GM19043 (cell line): ENCODE measurements around the gene GYS2.

Experiments
- ATAC-seq: cut with Tn5 transposase; IDR thresholded peaks from one replicate; pipeline ENCODE4 v1.9.1; 2021; ENCODE audit warnings: low read depth; ENCODE audit not compliant: unreplicated experiment

The GYS2 gene

DNA sequence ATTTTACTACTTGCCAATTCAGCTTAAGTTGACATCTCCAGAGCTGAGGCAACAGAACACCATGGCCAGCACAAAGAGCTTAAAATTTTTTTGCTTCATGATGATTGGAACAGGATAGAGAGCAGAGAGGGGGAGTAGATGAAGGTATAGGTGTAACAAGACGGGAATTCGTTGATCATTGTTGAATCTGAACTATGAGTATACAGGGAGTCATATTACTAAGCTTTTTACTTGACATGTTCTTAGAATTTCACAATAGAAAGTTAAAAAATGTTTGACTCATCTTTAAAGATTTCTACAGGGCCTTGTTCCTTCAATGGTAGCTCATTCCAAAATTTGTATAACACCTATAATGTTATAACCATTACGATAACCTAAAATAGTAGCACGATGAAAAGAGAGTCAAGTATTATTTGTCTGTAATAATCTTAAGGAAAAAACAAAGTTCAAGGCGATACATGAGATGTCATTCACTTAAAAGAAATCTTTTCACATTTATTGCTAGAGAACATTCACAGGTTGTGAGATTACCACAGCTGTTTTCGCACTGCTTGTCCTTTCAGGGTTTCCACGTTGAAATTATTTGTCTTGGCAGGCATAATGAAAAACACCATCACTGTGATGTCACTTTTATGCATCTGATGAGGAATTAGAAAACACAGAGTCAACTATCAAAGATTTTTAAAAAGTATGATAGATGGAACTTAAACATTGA, 44.6 kb downstream of the GYS2 start:
- no peak for ATAC-seq

DNA sequence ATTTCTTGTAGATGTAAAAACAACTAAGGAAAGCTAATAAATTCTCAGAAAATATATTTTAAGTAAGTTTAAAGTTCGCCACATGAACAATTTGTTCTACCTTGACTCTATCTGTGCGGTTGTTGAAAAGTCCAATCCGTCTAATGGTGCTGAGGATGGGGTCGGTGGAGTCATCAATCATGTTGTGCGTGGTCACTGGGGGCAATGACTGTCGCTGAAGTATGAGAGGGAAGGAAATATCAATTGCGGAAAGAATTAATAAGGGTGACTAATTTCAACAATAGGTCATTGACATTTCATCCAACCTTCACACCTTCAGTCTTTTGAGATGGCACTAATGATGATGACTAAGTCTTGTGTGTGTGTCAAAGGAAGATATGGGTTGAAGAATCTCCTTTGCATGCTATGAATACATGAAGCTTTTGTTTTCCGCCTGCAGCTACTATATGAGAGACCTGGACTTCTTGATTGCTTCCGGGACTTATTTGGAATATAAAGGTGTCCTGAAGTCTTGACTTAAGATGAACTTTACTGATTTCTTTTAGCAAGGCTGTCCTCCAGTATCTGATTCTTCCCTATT, 46.5 kb downstream of the GYS2 start:
- ATAC-seq: no peak

DNA sequence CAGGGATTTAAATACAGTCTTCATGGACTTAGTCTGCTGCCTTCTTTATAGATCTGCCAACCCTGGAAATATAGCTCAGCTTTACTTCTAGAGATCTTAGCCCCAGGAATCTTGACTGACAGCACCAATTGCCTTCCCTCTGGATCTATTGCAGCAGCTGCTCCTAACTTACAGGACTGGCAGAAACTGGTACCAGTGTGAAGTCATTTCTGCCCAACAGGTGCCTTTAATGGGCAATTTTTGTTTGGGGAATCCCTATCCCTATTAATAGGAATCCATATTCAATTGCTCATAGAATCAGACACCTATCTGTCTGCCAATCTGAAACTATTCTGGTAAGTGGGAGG, 51.3 kb downstream of the GYS2 start:
- no peak for ATAC-seq

DNA sequence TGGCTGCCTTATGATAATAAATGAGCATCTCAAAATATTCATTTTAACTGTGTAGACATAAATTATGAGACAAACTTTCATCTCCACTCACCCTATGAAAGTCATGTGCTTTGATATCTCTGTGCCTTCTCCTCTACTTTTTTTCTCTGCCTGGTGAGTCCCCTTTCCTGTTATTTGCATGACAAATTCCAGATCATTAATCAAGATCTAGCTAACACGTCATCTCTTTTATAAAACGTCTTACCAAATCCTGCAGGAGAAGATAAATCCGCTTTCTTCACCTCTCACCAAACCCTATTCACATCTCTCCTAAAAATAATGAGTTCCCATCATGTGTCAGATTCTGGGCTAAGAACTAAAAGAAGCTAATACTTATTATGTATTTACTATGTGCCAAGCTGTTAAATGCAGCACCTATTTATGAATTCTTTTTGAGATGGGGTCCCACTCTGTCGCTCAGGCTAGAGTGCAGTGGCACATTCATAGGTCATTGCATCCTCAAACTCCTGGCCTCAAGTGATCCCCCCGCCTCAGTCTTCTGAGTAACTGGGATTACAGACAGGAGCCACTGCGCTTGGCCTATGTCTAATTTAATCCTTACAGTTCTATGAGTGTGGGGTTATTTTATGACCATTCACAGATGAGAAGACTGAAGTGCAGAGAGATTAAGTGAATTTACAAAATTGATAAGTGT, 51.9 kb downstream of the GYS2 start:
- ATAC-seq: no peak

DNA sequence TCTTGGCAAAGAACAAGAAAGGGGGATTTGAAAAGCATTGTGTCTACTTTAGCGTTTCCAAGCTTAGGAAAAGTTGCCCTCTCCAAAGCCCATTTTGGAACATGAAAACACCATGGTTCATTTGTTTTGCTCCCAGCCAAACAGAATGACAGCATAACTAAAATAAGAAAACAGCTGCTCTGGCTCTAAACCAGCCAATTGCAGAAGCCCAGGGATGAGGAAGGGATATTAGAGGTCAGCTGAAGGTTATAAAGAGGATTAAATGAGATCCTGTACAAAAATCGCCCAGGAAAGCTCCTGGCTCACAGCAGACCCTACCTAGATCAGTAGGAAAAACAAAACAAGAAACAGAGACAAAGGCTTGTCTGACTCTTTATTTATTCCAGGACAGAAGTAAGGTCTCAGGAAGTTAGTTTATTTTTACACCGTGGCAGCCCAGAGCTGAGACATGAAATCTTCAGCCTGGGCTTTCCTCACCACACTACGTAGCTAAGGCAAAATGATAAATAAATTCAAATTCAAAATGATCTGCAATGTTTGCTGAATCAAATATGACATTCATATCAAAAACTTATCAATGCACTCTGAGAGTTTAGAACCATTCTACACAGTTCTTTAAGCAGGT, 52.7 kb downstream of the GYS2 start:
- ATAC-seq: no peak

DNA sequence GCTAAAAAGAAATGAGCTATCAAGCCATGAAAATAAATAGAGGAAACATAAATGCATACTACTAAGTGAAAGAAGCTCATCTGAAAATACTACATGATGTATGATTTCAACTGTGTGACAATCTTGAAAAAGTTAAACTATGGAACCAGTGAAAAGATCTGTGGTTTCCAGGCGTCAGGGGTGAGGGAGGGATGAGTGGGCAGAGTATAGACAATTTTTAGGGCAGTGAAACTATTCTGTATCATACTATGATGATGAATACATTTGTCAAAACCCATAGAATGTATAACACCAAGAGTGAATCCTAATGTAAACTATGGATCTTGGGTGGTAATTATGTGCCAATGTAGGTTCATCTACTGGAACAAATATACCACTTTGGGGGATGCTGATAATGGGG, 57.2 kb downstream of the GYS2 start:
- ATAC-seq: no peak

DNA sequence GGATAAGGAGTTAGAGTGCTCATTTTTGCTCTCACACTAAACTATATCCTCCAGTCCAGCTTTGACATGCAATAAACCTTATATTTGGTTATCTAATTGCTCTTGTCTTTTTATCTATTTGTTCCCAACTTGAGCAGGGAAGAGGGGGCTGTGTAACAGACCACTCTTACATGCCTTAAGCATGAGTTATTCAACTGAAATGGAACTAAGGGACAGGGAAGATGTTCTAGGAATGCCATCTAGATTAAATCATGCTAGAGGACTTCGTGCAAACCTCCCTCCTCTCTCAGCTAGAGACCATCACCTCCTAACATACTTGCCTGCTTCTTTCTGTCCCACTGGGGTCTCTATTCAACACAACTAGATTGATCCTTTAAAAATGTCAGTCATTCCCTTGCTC, 57.9 kb downstream of the GYS2 start:
- no peak for ATAC-seq

DNA sequence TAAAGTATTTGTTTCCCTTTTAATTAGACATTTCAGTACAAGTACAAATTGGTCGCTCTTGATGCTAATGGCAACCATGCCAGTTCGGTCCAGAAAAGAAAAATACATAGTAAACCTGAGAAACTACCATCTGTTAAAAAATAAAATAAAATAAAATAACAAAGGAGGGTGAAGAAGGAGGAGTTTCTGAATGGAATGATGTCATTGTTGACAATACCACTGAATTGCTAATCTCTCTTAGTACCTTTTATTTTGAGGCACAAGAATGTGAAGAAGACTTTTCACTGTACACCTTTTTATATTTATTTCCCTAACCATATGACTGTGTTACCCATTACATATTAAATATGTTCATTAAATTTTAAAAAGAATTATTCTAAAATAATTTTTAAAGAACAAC, 59.1 kb downstream of the GYS2 start:
- no peak for ATAC-seq

DNA sequence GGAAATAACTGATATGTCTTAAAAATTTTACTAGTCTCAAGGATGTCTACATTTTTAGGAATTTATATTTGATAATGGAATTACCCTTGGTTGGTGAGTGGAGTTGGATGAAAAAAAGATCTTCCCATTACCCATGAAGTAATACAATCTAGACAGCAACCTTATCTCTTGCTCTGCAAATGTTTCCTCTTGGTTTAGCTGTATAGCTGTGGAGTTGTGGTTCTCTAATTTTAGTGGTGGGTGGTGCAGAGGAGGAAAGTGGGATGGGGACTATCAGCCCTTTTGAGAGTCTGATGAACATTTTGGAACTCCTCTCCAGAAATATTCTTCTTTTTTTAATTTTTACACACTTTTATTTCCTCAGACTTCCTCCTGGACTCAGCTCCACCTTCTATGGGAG, 61.5 kb downstream of the GYS2 start:
- ATAC-seq: no peak

DNA sequence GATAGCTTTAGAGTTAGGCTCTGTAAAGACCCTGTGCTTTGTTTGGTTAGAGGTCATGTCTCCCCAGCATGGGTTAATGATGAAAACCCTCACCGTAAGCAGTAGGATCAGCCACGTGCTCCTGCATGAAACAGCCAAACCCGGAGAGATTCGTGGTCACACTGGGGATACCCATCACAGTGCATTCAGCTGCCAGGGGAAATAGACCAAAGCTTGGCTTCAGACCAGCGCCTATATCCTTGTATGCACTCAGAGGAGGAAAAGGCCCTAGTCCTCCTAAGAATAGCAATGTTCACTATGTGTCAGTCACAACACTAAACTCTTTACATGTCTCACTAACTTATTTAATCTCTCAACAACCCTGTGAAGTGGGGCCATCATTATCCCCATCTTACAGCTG, 62.2 kb downstream of the GYS2 start:
- ATAC-seq: no peak

DNA sequence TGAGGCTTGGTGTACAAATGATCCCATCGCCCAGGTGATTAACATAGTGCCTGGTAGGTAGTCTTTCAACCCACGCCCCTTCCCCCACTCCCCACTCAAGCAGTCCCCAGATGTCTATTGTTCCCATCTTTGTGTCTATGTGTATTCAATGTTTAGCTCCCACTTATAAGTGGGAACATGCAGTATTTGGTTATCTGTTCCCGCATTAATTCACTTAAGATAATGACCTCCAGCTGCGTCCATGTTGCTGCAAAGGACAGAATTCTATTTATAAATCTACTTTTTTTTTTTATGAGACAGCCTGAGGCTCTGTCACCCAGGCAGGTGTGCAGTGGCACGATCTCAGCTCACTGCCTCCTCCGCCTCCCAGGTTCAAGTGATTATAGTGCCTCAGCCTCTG, 62.9 kb downstream of the GYS2 start:
- no peak for ATAC-seq

DNA sequence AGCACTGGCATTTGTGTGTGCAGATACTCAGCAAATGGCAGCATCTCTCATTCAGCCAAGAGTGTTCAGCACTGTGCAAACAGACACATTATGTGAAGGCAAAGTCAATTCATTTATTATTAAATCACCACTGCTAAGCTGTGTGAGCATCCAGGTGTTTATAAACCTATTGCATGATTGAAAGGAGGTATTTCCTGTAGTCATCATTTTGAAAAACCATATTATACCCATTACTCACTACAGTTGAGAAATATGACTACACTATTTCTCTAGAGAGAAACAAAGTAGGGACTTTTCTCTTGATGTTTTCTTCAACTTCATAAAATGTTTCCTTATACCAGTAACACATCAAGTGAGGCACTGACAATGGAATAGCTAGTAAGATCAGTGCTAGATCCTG, 64.8 kb downstream of the GYS2 start:
- no peak for ATAC-seq

DNA sequence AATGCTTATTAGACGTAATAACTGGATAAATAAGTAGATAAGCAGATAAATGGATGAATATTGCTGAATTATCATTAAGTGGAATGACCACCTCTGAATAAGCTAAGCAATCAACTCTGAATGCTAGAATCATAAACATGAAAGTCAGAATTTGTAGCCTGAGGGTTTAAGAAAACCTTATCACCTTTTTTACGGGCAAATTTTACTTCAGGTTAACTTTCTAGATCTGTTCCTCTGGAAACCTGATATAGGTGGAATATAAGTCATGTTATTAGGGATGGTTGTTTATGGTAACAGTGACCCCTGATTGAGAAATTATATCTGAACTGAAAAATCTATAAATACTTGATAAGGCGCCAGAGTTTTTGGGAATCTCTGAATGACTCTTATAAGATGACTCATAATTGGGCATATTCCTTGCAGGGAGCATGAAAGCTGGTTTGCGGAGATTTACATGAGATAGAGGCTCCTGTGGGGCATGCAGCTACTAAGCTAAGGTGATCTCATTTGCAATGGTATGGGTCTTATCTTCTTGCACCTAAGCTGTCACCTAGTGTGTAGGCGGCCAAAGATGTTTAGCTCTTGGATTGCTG, 66.5 kb downstream of the GYS2 start:
- ATAC-seq: no peak

DNA sequence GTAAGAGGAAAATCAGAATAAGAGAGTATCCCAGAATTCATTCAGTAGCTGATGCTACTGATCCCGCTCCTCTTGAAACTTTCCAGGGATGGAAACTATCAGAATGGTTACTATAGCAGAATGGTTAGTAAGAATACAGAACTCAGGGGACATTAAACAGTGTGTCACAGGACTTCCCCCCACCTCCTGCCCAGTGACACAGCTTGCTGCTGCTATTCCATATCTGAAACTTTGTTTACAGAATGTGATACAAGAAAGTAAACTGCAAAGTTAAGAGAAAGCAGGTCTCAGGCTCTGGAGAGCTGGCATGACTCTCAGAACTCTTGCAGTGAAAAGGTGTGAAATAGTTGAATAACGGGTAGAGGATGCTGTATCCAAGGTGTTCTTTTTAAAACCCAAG, 75.2 kb downstream of the GYS2 start:
- no peak for ATAC-seq

DNA sequence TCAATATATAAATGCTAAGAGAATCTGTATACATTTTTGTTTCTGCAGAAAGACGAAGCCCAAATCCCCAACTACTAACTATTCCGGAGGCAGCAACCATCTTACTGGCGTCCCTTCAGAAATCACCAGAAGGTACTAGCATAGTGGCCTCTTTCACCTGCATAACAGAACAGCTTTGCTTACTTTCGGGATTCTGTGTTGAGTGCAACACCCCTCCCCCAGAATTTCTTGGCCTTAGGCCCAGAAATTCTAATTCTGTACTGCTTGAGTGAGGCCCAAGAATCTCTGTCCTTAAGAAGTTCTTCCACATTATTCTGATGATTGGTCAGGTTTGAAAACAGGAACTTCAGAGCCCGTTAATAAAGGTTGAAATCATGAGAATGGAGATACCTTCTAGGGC, 75.7 kb downstream of the GYS2 start:
- no peak for ATAC-seq

DNA sequence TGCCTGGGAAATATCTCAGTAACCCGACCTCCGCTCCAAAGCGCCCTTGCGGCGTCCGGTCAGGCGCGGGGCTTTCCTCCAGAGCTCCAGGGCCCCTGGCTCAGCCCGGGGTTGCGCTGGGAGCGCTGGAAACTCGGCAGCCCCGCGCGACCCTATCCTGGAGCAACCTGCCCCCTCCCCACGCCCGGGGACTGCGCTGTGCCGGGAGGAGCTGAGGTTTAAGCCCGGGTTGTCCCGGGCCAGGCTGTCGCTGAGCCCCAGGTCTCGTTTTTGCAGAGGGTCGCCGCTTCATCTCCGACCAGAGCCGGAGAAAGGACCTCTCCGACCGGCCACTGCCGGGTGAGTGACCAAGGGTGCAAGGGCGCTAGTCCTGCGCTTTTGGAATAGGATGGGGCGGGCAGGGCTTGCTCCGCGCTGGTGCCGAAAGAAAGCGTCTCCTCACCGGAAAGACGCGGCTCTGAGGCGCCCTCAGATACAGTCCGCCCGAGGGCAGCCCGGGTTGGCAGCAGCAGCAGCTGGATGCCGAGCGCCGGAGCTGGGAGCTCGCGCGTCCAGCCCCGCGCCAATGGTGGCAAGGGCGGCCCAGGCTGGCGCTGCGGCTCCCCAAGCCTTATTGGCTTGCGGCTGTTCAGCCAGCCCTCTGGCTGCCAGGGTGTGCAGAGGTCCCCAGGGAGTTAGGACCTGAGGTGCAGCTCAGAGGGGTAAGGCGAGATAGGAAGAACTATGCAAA, 77.0 kb downstream of the GYS2 start:
- peak; percentile 90 for ATAC-seq

DNA sequence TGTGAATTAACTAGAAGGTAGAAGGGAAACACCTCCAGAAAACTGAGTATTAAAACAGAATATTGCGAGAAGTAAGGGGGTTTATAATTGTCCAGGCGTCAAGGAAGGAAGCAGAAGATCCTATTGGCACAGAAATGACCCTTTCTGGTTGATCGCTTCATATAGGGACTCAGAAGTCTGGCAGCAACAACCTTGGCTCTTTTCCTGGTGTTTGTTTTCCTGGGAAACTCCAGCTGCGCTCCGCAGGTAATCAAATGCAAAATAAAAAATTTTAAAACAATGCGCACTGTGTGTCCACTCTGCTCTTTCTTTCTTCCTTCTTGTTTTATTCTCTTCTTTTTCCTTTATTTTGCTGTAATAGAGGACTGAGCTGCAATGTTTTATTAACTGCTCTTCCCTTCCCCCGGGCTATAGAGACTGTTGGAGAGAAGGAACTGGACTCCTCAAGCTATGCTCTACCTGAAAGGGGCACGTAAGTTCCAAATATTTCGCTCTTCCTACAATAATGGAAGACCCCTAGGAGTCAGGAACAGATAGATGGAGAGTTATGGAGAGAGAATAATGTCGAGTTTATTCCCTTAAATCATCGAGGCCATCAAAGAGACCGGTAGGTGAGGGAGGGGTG, 77.8 kb downstream of the GYS2 start:
- ATAC-seq: no peak

DNA sequence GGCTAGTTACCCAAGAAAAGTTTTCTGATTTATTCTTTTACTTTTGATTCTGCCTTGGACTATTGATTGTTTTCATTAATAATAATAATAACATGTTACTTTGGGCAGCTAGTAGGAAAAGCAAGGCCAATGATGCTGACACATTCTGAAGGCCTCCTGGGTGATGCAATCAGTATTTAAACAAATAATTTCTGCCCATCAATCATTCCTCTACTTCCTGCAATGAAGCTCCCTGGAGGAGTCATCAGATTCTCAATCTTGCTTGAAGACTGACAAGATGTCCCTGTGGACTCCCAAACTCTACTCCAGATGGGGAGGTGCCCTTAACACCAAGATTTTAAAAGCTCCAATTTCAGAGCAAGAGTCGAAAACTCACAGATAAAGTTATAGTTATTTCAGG, 78.6 kb downstream of the GYS2 start, which contains the start of gene SPX:
Gene SPX (plus strand): TSS at position 244 of the 400 bp plus-strand sequence. CDS start 177 bp downstream, outside the sequence.
- ATAC-seq: no peak

DNA sequence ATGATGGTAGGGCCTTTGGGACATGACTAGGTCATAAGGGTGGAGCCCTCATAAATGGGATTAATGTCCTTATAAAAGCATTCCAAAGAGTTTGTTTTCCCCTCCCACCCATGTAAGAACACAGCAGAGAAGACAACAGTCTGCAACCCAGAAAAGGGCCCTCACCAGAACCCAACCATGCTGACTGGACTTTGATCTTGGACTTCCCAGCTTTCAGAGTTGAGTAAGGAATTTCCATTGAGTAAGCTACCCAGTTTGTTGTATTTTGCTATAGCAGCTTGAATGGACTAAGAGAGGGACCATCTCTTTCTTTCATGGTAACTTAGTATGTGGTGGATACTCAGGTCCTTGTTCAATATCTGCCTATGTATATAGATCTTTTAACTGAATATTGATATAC, 81.5 kb downstream of the GYS2 start:
- no peak for ATAC-seq

DNA sequence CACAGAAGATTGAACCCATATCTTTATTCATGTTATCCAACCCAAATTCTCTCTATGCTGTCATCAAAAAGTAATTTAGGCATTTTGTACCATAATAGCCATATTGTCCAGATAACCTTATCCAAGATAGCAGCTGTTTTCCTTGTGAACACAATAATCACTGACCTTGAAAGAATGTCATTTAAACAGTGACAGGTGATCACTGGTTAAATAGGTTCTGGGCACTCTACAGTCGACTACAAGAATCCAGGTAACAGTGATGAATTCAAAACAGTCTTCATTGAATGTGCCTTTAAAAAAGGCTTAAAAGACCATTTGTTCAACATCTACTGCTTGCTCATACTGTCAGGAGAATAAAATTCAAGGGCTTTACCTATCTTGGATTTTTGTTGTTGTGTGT, 83.1 kb downstream of the GYS2 start:
- no peak for ATAC-seq
